ENCODE measurements around the gene GCNT2.

- no peak for TF ChIP-seq CTCF (IDR thresholded peaks at IDR 0.05 in 8 of 11, conservative IDR thresholded peaks at IDR 0.05 in 3 of 11)
- no peak for TF ChIP-seq POLR2A (IDR thresholded peaks at IDR 0.05)
- TF ChIP-seq POLR2AphosphoS5 (IDR thresholded peaks at IDR 0.05) = no peak
These were observed 46.3 kb downstream of the GCNT2 start for GRCh38 chr6:10567256-10568026.

Data from spleen (tissue), 7 donors.